IPS-11a (cell line): ENCODE measurements around the gene AKT1.
"Not testable (repeated sequence)": the region's sequence is repeated elsewhere in the genome, so short reads cannot be mapped to it uniquely, and the experiment has no call there.

Experiments used
- H3K4me3 ChIP-seq: one replicate; pipeline ENCODE4 v1.5.1; 2013; ENCODE audit warnings: low read depth, low read length, control low read depth

Gene AKT1

DNA sequence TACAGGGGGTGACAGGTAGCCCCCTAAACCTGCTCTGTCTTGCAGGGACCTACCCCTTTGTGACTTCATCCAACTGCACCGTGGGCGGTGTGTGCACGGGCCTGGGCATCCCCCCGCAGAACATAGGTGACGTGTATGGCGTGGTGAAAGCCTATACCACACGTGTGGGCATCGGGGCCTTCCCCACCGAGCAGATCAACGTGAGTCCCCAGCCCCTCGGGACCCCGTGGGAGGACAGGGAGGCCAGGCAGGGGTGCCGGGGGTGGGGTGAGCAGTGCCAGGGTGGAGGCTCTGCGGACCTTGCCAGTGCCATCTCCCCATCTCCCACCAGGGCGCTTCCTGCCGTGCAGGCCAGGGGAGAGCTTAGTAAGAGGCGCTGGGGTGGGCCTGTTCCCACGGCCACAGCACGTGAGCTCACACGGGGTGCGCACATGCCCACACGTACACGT, 53.7 kb downstream of the AKT1 start:
- H3K4me3 ChIP-seq: no peak overlapping the region

- no peak overlapping the region for H3K4me3 ChIP-seq
These were observed 54.3 kb downstream of the AKT1 start for GRCh38 chr14:104741108-104741802.

- no peak overlapping the region for H3K4me3 ChIP-seq
These were observed 55.7 kb downstream of the AKT1 start for GRCh38 chr14:104739546-104740516.

DNA sequence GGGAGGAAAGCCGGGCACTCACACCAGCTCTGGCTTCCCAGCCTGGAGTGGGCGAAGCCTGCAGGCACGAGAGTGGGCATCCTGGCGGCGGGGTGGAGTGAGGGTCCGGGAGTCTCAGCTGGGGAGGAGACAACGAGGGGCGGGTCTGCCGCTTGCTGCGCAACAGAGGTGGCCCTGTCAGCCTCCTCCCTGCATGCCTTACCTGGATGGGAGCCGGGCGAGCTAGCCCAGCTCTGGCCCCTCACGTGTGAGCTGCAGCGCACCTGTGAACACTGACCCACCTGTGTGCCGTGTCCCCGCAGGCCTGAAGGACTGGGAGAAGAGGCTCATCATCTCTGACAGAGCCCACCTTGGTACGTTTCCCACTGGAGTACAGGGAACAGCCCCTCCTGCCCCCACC, 56.5 kb downstream of the AKT1 start:
- H3K4me3 ChIP-seq: no peak overlapping the region

DNA sequence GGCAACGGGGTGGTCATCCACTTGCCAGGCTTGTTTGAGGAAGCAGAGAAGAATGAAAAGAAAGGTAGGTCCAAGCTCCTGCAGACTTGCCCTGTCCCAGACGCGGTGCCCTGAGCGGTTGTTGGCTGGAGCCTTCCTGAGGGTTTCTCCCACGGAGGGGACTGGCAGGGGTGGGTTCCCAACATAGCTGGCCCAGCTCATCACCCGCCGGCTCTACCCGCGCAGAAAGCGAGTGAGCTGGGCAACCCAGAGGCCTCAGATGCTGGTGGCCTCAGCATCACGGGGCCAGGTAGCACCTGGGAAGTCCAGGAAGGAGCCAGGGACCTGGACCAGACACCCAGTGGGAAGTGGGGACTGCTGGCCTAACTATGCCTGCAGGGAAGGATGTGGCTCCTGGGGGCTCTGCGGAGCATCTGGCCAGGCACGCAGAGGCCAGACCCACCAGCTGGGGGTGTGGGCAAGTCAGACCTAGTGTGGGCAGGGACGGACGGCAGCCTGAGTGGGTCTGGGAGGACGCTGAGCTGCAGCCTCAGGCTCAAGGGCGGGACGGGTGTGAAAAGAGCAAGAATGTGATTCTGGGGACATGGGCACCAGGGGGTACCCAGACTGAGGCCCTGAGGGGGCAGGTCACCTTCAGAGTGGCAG, 57.1 kb downstream of the AKT1 start:
- no peak overlapping the region for H3K4me3 ChIP-seq

GRCh38 chr14:104735830-104736642, 59.5 kb downstream of the AKT1 start:
- no peak overlapping the region for H3K4me3 ChIP-seq

- no peak overlapping the region for H3K4me3 ChIP-seq
These were observed 60.4 kb downstream of the AKT1 start for GRCh38 chr14:104734991-104735779.

DNA sequence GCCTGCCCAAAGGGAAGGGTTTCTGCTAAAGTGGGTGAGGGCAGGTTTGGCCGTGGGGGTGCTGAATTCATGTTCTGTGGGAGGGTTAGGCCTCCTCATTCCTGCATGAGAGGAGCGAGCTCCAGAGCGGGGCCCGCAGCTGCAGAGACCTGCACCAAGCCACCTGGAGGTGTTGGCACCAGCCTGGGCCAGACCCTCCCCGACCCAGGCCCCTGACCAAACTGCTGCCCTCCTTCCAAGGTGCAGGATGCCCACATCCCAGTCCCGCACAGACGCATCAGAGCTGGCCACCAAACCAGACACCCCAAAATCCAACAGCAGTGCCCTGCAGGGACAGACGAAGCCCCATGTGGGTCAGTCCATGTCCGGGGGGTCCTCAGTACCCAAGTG, 61.0 kb downstream of the AKT1 start:
- H3K4me3 ChIP-seq: no peak overlapping the region

- no peak overlapping the region for H3K4me3 ChIP-seq
These were observed 61.4 kb downstream of the AKT1 start for GRCh38 chr14:104734051-104734587.

- H3K4me3 ChIP-seq: no peak overlapping the region
These were observed 62.4 kb downstream of the AKT1 start for GRCh38 chr14:104732931-104733681.

DNA sequence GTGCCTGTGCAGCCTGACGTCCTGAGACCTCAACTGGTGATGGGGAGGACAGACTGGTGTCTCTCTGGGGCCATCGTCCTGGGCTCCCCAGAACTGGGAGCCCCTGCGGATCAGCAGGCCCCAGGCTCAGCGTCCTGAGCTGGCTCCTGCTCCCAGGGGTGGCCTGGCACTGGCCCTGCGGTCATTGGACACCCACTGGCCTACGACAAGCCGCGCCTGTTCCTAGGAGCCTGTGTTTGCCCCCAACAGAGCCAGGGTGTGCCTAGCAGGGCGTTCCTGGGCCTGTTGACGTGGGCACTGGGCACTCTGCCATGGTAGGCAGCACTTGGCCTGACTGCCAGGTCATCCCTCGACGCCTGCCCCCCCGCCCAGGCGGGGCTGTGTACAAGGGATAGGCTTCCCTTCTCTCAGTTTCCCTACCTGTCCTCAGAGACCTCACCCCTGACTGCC, 63.2 kb downstream of the AKT1 start:
- H3K4me3 ChIP-seq: no peak overlapping the region

DNA sequence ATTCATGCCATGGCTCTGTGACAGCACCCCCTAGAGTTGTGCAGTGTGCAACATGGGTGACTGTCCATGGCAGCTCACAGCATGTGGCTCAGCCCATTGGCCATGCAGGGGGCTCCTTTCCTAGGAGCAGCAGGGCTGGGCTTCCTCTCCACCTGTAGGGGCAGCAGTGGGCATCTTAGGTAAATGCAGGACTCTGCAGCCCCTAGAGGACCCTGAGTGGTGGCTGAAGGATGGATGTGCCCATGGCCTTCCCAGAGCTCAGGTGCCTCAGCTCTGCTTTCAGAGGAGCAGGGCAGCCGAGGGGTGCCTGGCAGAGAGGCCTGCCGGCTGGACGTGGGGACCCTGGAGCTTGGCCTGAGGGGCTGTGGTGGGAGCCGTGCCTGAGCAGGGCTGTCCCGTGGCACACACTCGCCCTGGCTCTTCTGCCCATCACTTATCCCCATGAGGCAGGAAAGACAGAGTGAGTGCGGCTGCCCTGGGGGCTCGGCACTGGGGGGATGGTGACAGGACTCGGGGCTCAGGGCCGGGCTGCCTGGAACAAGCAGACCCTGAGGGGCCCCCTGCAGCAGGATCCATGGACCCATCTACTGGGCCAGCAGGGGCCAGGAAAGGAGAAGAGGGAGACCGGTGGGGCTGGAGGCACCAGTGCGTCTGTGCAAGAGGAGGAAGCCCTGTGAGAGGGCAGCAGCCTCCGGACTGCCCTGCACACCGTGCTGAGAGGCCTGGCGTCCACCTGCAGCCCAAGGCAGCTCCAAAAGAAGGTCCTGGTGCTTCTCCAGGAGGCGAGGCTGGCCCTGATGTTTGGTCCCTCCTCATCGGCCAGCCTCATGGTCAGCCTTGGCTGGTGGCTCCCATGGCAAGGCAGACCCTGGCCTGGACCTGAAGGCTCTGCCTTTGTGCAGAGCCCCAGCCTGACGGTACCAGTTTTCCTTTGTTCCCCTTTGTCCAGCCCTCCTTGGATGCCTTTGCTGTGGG, 63.9 kb downstream of the AKT1 start:
- H3K4me3 ChIP-seq: no peak overlapping the region

GRCh38 chr14:104730487-104730886, 65.1 kb downstream of the AKT1 start:
- H3K4me3 ChIP-seq: no peak overlapping the region

- H3K4me3 ChIP-seq: no peak overlapping the region
These were observed 65.7 kb downstream of the AKT1 start for GRCh38 chr14:104729835-104730181.

DNA sequence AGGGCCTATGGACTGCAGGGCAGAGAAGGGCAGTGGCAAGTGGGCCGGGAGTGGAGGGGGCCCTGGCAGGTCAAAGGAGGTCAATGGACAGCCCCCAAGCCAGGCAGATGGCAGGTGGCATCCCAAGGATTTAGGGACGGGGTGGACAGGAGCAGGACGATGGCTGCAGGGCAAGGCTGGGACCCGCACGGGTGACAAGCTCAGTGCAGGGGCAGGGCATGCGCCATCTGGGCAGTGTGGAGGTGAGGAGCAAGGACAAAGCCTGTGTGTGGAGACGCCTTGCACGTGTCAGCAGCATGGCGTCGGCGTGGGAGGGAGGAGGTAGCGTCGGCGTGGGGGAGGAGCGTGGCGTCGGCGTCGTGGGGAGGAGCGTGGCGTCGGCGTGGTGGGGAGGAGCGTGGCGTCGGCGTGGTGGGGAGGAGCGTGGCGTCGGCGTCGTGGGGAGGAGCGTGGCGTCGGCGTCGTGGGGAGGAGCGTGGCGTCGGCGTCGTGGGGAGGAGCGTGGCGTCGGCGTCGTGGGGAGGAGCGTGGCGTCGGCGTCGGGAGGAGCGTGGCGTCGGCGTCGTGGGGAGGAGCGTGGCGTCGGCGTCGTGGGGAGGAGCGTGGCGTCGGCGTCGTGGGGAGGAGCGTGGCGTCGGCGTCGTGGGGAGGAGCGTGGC, 66.2 kb downstream of the AKT1 start:
- not testable (repeated sequence) for H3K4me3 ChIP-seq

DNA sequence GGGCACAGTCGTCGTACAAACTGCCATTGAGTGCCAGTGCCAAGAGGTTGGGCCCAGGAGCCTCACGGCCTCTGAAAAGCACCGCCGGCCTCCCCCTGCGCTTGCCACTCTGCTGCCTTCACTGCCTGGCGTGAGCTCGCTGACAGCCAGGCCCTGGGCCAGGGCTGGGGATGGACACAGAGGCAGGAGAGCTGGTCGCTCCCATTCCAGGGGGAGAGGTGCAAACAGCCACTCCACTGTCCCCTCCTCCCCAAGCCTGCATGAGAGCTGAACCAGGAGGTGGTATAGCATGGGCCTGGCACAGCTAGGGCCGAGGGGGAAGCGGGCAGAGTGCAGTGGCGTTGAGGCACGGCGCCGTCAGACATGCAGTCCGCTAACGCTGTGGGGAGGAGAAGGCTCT, 66.9 kb downstream of the AKT1 start:
- no peak overlapping the region for H3K4me3 ChIP-seq
